GM23248 (cell line): ENCODE results near the gene RALB. TPM values are rescaled to one million over a fixed set of nuclear protein-coding genes. Genes with fewer than 3 reads are reported as not detected.
"Not testable (repeated sequence)": the region's sequence is repeated elsewhere in the genome, so short reads cannot be mapped to it uniquely, and the experiment has no call there.

ENCODE experiments used
- DNase-seq: peaks from one replicate; pipeline ENCODE4 v3.0.0-alpha.2; 2015
- H2AFZ ChIP-seq: fragments of 200-600 bp; sonication (generic); 2 replicates; pipeline ENCODE4 v1.6.1; 2016; ENCODE audit warnings: antibody characterized with exemption
- H3F3A ChIP-seq: fragments of 200-600 bp; sonication (generic); 2 replicates; pipeline ENCODE4 v1.6.1; 2016; ENCODE audit warnings: mild to moderate bottlenecking, antibody characterized with exemption, mixed run types; ENCODE audit not compliant: insufficient read depth
- H3K27ac ChIP-seq: fragments of 200-600 bp; sonication (generic); 2 replicates; pipeline ENCODE4 v1.5.1; 2016; ENCODE audit warnings: mild to moderate bottlenecking
- H3K27me3 ChIP-seq: fragments of 200-600 bp; sonication (generic); replicated peaks from 2 replicates; pipeline ENCODE4 v1.6.1; 2016; ENCODE audit warnings: mild to moderate bottlenecking; ENCODE audit not compliant: insufficient read depth
- H3K36me3 ChIP-seq: fragments of 200-600 bp; sonication (generic); 2 replicates; pipeline ENCODE4 v1.6.1; 2016; ENCODE audit warnings: low read depth, mild to moderate bottlenecking
- H3K4me1 ChIP-seq: fragments of 200-600 bp; sonication (generic); 2 replicates; pipeline ENCODE4 v1.6.1; 2016; ENCODE audit warnings: mild to moderate bottlenecking; ENCODE audit not compliant: insufficient read depth
- H3K4me2 ChIP-seq: fragments of 200-600 bp; sonication (generic); one replicate; pipeline ENCODE4 v1.6.1; 2016; ENCODE audit warnings: mild to moderate bottlenecking; ENCODE audit not compliant: unreplicated experiment
- H3K4me3 ChIP-seq: fragments of 200-600 bp; sonication (generic); 2 replicates; pipeline ENCODE4 v1.5.1; 2016; ENCODE audit warnings: mild to moderate bottlenecking
- H3K79me2 ChIP-seq: fragments of 200-600 bp; sonication (generic); 2 replicates; pipeline ENCODE4 v1.6.1; 2016; ENCODE audit warnings: mild to moderate bottlenecking; ENCODE audit not compliant: insufficient read depth
- H3K9ac ChIP-seq: fragments of 200-600 bp; sonication (generic); 2 replicates; pipeline ENCODE4 v1.6.1; 2016; ENCODE audit warnings: mild to moderate bottlenecking
- H3K9me2 ChIP-seq: fragments of 200-600 bp; sonication (generic); 2 replicates; pipeline ENCODE4 v1.6.1; 2016; ENCODE audit warnings: mixed run types, mild to moderate bottlenecking, moderate library complexity; ENCODE audit not compliant: insufficient read depth
- H3K9me3 ChIP-seq: fragments of 200-600 bp; sonication (generic); one replicate; pipeline ENCODE4 v1.6.1; 2017; ENCODE audit warnings: low read depth
- H4K20me1 ChIP-seq: fragments of 200-600 bp; sonication (generic); 2 replicates; pipeline ENCODE4 v1.6.0; 2016; ENCODE audit not compliant: insufficient read depth
- EZH2 ChIP-seq: fragments of 200-600 bp; sonication (generic); IDR thresholded peaks from 2 replicates; pipeline ENCODE4 v1.6.1; 2018; ENCODE audit warnings: antibody characterized with exemption, mild to moderate bottlenecking; ENCODE audit not compliant: insufficient read depth, poor library complexity, severe bottlenecking
- EZH2phosphoT487 ChIP-seq: fragments of 200-600 bp; sonication (generic); IDR thresholded peaks from 2 replicates; pipeline ENCODE4 v1.6.1; 2018; ENCODE audit warnings: antibody characterized with exemption, moderate library complexity, mild to moderate bottlenecking, low read depth; ENCODE audit not compliant: insufficient read depth
- WGBS, 2 experiments: methylation state at CpG; one replicate each; pipeline ENCODE4 v1.1.6; 2015 to 2017; ENCODE audit warnings: low lambda C conversion rate in 2 of 2, low coverage in 1 of 2; ENCODE audit errors: missing lambda C conversion rate in 2 of 2; 5-methylcytosine and 5-hydroxymethylcytosine counted together
- in situ Hi-C: fragments of 300-500 bp; cut with MboI; formaldehyde crosslinking; loops from 2 replicates; pipeline ENCODE4 v1.15.0; 2020
- polyA plus RNA-seq: library from polyadenylated mRNA; unstranded; fragments of >200 nt; fragmentation: Nextera tagmentation; extraction: Ambion mirVana; gene quantifications from 2 replicates; pipeline ENCODE4 v1.2.1, GENCODE V29; 2016
- total RNA-seq: library from RNA; depleted of rRNA; stranded (reverse); fragments of >200 nt; shearing (Covaris generic); gene quantifications from 2 replicates; pipeline ENCODE4 v1.2.3, GENCODE V29; 2014

The RALB gene
- total and polyA plus RNA-seq, 2 experiments from 2014 or later: 65.7 to 105 TPM

- H3K9me3 ChIP-seq: no peaks in the 10 kb centered on the region
- H3F3A ChIP-seq: no peaks in the 10 kb centered on the region
- H3K4me1 ChIP-seq: peaks cover 21% of the 10 kb centered on the region
- no peak overlapping the region for H3K27ac ChIP-seq
- H3K27me3 ChIP-seq: no peaks in the 10 kb centered on the region
- no peaks in the 10 kb centered on the region for H3K36me3 ChIP-seq
- no peak overlapping the region for H3K4me3 ChIP-seq
- in situ Hi-C loops: no loop called here
- WGBS, 2 experiments: 79 to 84% methylated on average over 9 of the region's 9 CpGs
- H3K79me2 ChIP-seq: peaks cover 80% of the 10 kb centered on the region
- H4K20me1 ChIP-seq: peaks cover 11% of the 10 kb centered on the region
- no peak overlapping the region for H3K9ac ChIP-seq
- no peaks in the 10 kb centered on the region for H3K9me2 ChIP-seq
- DNase-seq: no peak
- no peak overlapping the region for H3K4me2 ChIP-seq
- H2AFZ ChIP-seq: no peak overlapping the region
- TF ChIP-seq EZH2phosphoT487 (no peak), EZH2 (no peak)
Observed at GRCh38 chr2:120255986-120256650, 3.5 kb downstream of the RALB start.

DNA sequence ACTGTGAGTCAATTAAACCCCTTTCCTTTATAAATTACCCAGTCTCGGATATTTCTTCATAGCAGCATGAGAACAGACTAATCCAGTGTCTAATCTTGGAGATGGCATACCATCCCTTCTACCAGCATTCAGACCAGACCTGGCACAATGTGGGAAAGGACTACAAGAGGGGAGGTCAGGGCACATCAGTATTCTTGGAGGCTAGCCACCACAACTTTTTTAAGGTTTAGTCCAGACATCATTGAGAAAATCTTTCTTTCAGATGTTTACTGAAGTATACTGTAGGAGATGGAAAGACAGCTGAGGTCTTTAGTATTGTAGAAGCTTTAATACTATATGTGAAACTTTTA lies 4.0 kb downstream of the RALB start:
- H3K27me3 ChIP-seq: no peaks in the 10 kb centered on the region
- no peaks in the 10 kb centered on the region for H3K36me3 ChIP-seq
- H3K4me2 ChIP-seq: no peak overlapping the region
- no peak for DNase-seq
- H3K4me1 ChIP-seq: peaks cover 21% of the 10 kb centered on the region
- no peak for TF ChIP-seq EZH2phosphoT487
- TF ChIP-seq EZH2: no peak
- H2AFZ ChIP-seq: no peak overlapping the region
- H3K9ac ChIP-seq: no peak overlapping the region
- no peak overlapping the region for H3K4me3 ChIP-seq
- peaks cover 13% of the 10 kb centered on the region for H4K20me1 ChIP-seq
- WGBS, 2 experiments: 100% methylated on average over 1 of the region's 1 CpG
- H3K27ac ChIP-seq: no peak overlapping the region
- in situ Hi-C loops: no loop called here
- H3K9me2 ChIP-seq: no peaks in the 10 kb centered on the region
- H3K9me3 ChIP-seq: no peaks in the 10 kb centered on the region
- peaks cover 85% of the 10 kb centered on the region for H3K79me2 ChIP-seq
- no peaks in the 10 kb centered on the region for H3F3A ChIP-seq

- in situ Hi-C loops: no loop called here
- no peaks in the 10 kb centered on the region for H3K9me2 ChIP-seq
- H3K36me3 ChIP-seq: no peaks in the 10 kb centered on the region
- WGBS, 2 experiments: 90 to 100% methylated on average over 1 of the region's 1 CpG
- no peaks in the 10 kb centered on the region for H3F3A ChIP-seq
- H3K4me1 ChIP-seq: peaks cover 25% of the 10 kb centered on the region
- DNase-seq: no peak
- H3K4me2 ChIP-seq: no peak overlapping the region
- H4K20me1 ChIP-seq: peaks cover 13% of the 10 kb centered on the region
- no peaks in the 10 kb centered on the region for H3K27me3 ChIP-seq
- H2AFZ ChIP-seq: no peak overlapping the region
- no peak overlapping the region for H3K9ac ChIP-seq
- no peaks in the 10 kb centered on the region for H3K9me3 ChIP-seq
- no peak overlapping the region for H3K27ac ChIP-seq
- peaks cover 94% of the 10 kb centered on the region for H3K79me2 ChIP-seq
- no peak overlapping the region for H3K4me3 ChIP-seq
- TF ChIP-seq EZH2phosphoT487 (no peak), EZH2 (no peak)
Observed at GRCh38 chr2:120257522-120257921, 4.9 kb downstream of the RALB start.

- H3K4me3 ChIP-seq: no peak overlapping the region
- H3K9ac ChIP-seq: no peak overlapping the region
- in situ Hi-C loops: no loop called here
- no peak overlapping the region for H3K4me2 ChIP-seq
- H3K27me3 ChIP-seq: no peaks in the 10 kb centered on the region
- H3F3A ChIP-seq: 0 out of 2 replicates have a peak, but pooled peaks cover 1% of the 10 kb centered on the region
- 96 to 97% methylated on average over 9 of the region's 9 CpGs for WGBS, 2 experiments
- peaks cover 100% of the 10 kb centered on the region for H3K79me2 ChIP-seq
- H3K4me1 ChIP-seq: peaks cover 31% of the 10 kb centered on the region
- H2AFZ ChIP-seq: no peak overlapping the region
- H3K9me3 ChIP-seq: no peaks in the 10 kb centered on the region
- H3K27ac ChIP-seq: no peak overlapping the region
- H4K20me1 ChIP-seq: peaks cover 13% of the 10 kb centered on the region
- TF ChIP-seq EZH2 (no peak), EZH2phosphoT487 (no peak)
- no peaks in the 10 kb centered on the region for H3K36me3 ChIP-seq
- DNase-seq: no peak
- no peaks in the 10 kb centered on the region for H3K9me2 ChIP-seq
Observed at GRCh38 chr2:120258196-120258595, 5.5 kb downstream of the RALB start.

- H3K4me2 ChIP-seq, H3K9me2 ChIP-seq, H3F3A ChIP-seq, H2AFZ ChIP-seq, in situ Hi-C loops, H3K36me3 ChIP-seq, H3K9ac ChIP-seq, H3K27ac ChIP-seq, H3K27me3 ChIP-seq, DNase-seq, H3K9me3 ChIP-seq, H3K4me3 ChIP-seq: not testable (repeated sequence)
- WGBS, 2 experiments: 85 to 95% methylated on average over 9 to 13 of the region's 15 CpGs
- Histone ChIP-seq H3K4me1 (peaks cover 23% of the 10 kb centered on the region; the same call in 1 of the 2 replicates), H4K20me1 (peaks cover 14% of the 10 kb centered on the region), H3K79me2 (peaks cover 100% of the 10 kb centered on the region)
Observed at GRCh38 chr2:120259939-120260338, 7.3 kb downstream of the RALB start.
